HepG2 (cell line): ENCODE data around the gene IL1RAPL1. TPM values are rescaled to one million over a fixed set of nuclear protein-coding genes. Genes with fewer than 3 reads are reported as not detected.
"Not testable (repeated sequence)": the region's sequence is repeated elsewhere in the genome, so short reads cannot be mapped to it uniquely, and the experiment has no call there.

Experiments used
- ATAC-seq: fragments of 200-7000 bp; cut with Tn5 transposase; 3 replicates; pipeline ENCODE4 v1.9.1; 2020; ENCODE audit warnings: mild to moderate bottlenecking, moderate library complexity
- BruUV-seq: library from RNA; stranded (reverse); fragments of 400-500 nt; replicated peaks from 2 replicates; lab custom pipeline; 2021; lab: Mats Ljungman, UMichigan
- CTCF ChIA-PET: fragments of 300-600 bp; formaldehyde crosslinking; extraction: SDS; loops from one replicate; lab custom pipeline; 2021; ENCODE audit warnings: low total read pairs, inconsistent platforms, low intra/inter-chr PET ratio; lab: Yijun Ruan, JAX
- POLR2A ChIA-PET: fragments of 350-600 bp; sonication (Branson Sonifier 250); formaldehyde crosslinking; loops from one replicate; lab custom pipeline; 2020; ENCODE audit warnings: antibody characterized with exemption, inconsistent platforms; lab: Yijun Ruan, JAX
- DNase-seq: peaks from one replicate; pipeline ENCODE4 v3.0.0-alpha.2; 2015; ENCODE audit warnings: low spot score
- FAIRE-seq: peaks from 3 replicates; lab custom pipeline; 2011; peaks lifted over from hg19 to GRCh38; lab: Jason Lieb, UNC
- H2AFZ ChIP-seq: one replicate; pipeline ENCODE4 v1.6.1; 2011; ENCODE audit warnings: low read length, inconsistent platforms
- H3K27ac ChIP-seq: fragments of 300-600 bp; 3 replicates; pipeline ENCODE4 v1.8.0; 2011; ENCODE audit warnings: mixed run types, mild to moderate bottlenecking, mixed read lengths, low read length, inconsistent platforms; ENCODE audit not compliant: insufficient read depth; ENCODE audit errors: extremely low read length
- H3K27me3 ChIP-seq, 2 experiments: fragments of 200-600 bp in 1 of 2; 2 replicates in 1 of 2; 3 replicates in 1 of 2; pipeline versions ENCODE4 v1.6.0 to v1.8.0; 2011; ENCODE audit warnings: low read length in 2 of 2, mild to moderate bottlenecking in 2 of 2, moderate library complexity in 2 of 2, inconsistent platforms in 1 of 2; ENCODE audit not compliant: insufficient read depth in 2 of 2, control insufficient read depth in 1 of 2
- H3K36me3 ChIP-seq, 2 experiments: fragments of 200-600 bp in 1 of 2; replicated peaks in 1 of 2; 2 replicates in 1 of 2; 3 replicates in 1 of 2; pipeline versions ENCODE4 v1.5.1 to v1.8.0; 2011; ENCODE audit warnings: low read length in 2 of 2, inconsistent platforms in 1 of 2; ENCODE audit not compliant: insufficient read depth in 2 of 2, control insufficient read depth in 1 of 2
- H3K4me1 ChIP-seq: 2 replicates; pipeline ENCODE4 v1.5.1; 2012; ENCODE audit warnings: low read length, inconsistent platforms; ENCODE audit not compliant: insufficient read depth
- H3K4me2 ChIP-seq: 2 replicates; pipeline ENCODE4 v1.6.0; 2011; ENCODE audit warnings: low read depth, low read length, inconsistent platforms
- H3K4me3 ChIP-seq, 3 experiments: fragments of 200-600 bp in 1 of 3; sonication (generic), shearing (Covaris generic) in 1 of 3; replicated peaks in 1 of 3; 2 replicates each; pipeline ENCODE4 v1.5.1; 2011 to 2016; ENCODE audit warnings: low read length in 3 of 3, inconsistent platforms in 2 of 3, low read depth in 2 of 3, mild to moderate bottlenecking in 2 of 3, control low read depth in 1 of 3, mixed read lengths in 1 of 3; ENCODE audit not compliant: insufficient read depth in 1 of 3
- H3K79me2 ChIP-seq: one replicate; pipeline ENCODE4 v1.6.1; 2011; ENCODE audit warnings: low read length, inconsistent platforms; ENCODE audit not compliant: insufficient read depth
- H3K9ac ChIP-seq: 2 replicates; pipeline ENCODE4 v1.6.0; 2011; ENCODE audit warnings: mild to moderate bottlenecking, low read depth, low read length, inconsistent platforms; ENCODE audit not compliant: insufficient read depth
- H3K9me3 ChIP-seq: 2 replicates; pipeline ENCODE4 v1.5.1; 2012; ENCODE audit warnings: mild to moderate bottlenecking, low read length
- H4K20me1 ChIP-seq: 2 replicates; pipeline ENCODE4 v1.6.0; 2011; ENCODE audit warnings: inconsistent platforms, mild to moderate bottlenecking, low read length, moderate library complexity; ENCODE audit not compliant: insufficient read depth
- ATRX ChIP-seq: sonication (generic); formaldehyde crosslinking; IDR thresholded peaks from 2 replicates; pipeline ENCODE4 v1.4.0; 2020; ENCODE audit warnings: missing genetic modification reagents, borderline replicate concordance
- DPF2 ChIP-seq: sonication (generic); formaldehyde crosslinking; IDR thresholded peaks from 2 replicates; pipeline ENCODE4 v1.4.0; 2020; ENCODE audit warnings: mild to moderate bottlenecking, low read depth, missing genetic modification reagents, borderline replicate concordance
- JUND ChIP-seq: sonication (generic); formaldehyde crosslinking; IDR thresholded peaks from 2 replicates; pipeline ENCODE4 v1.8.0; 2022; ENCODE audit warnings: mild to moderate bottlenecking, missing genetic modification reagents
- NCOR1 ChIP-seq: fragments of 200-600 bp; sonication (generic); IDR thresholded peaks from 2 replicates; pipeline ENCODE4 v1.7.0; 2017; ENCODE audit warnings: antibody characterized with exemption, low read length, borderline replicate concordance
- RFX1 ChIP-seq: fragments of 450-650 bp; IDR thresholded peaks from 2 replicates; pipeline ENCODE4 v1.6.1; 2017
- TCF7 ChIP-seq: sonication (generic); IDR thresholded peaks from 2 replicates; pipeline ENCODE4 v1.6.1; 2016; ENCODE audit warnings: antibody characterized with exemption, low read depth
- TMF1 ChIP-seq: sonication (generic); formaldehyde crosslinking; IDR thresholded peaks from 2 replicates; pipeline ENCODE4 v1.8.1; 2022; ENCODE audit warnings: low read depth, missing genetic modification reagents
- ZIK1 ChIP-seq: sonication (generic); formaldehyde crosslinking; IDR thresholded peaks from 2 replicates; pipeline ENCODE4 v1.5.0; 2020; ENCODE audit warnings: mild to moderate bottlenecking, low read depth, missing genetic modification reagents, borderline replicate concordance
- ZMYM3 ChIP-seq: sonication (generic); formaldehyde crosslinking; IDR thresholded peaks from 2 replicates; pipeline ENCODE4 v1.5.1; 2020; ENCODE audit warnings: mild to moderate bottlenecking, missing genetic modification reagents
- ZNF17 ChIP-seq: sonication (generic); formaldehyde crosslinking; IDR thresholded peaks from 2 replicates; pipeline ENCODE4 v1.5.0; 2020; ENCODE audit warnings: mild to moderate bottlenecking, missing genetic modification reagents
- ZNF3 ChIP-seq: IDR thresholded peaks from 2 replicates; pipeline ENCODE4 v1.7.0; 2017; ENCODE audit warnings: inconsistent platforms
- ZNF678 ChIP-seq: sonication (generic); formaldehyde crosslinking; IDR thresholded peaks from 2 replicates; pipeline ENCODE4 v1.4.0; 2020; ENCODE audit warnings: mild to moderate bottlenecking, missing genetic modification reagents
- WGBS: methylation state at CpG from one replicate; pipeline ENCODE4 v1.1.6; 2017; ENCODE audit warnings: low lambda C conversion rate; 5-methylcytosine and 5-hydroxymethylcytosine counted together
- in situ Hi-C: cut with HindIII; loops from 2 replicates; pipeline ENCODE4 v1.10.0; 2017; ENCODE audit warnings: low pct_unique_long_range_greater_than_20kb; ENCODE audit not compliant: extremely low pct_ligation_motif_present
- intact Hi-C: fragments of 100-400 bp; cut with micrococcal nuclease; formaldehyde crosslinking; loops from one replicate; pipeline ENCODE4 v1.10.0; 2022; ENCODE audit not compliant: unreplicated experiment
- polyA plus RNA-seq, 8 experiments: library from polyadenylated mRNA; depleted of rRNA in 3 of 8; stranded (reverse) in 7 of 8; unstranded in 1 of 8; fragments of >200 nt; fragmentation: Illumina TruSeq in 4 of 8; extraction: Trizol in 4 of 8; gene quantifications; 2 replicates each; pipeline versions ENCODE4 v1.2.1 to v1.2.3, GENCODE V29; 2011 to 2016; ENCODE audit warnings: low read depth in 4 of 8, missing spikeins in 1 of 8, mixed read lengths in 1 of 8; ENCODE audit not compliant: insufficient read depth in 1 of 8
- total RNA-seq, 5 experiments: library from RNA; depleted of rRNA; stranded (reverse); fragments of >200 nt; fragmentation: Illumina TruSeq; extraction: Trizol; gene quantifications; 2 replicates each; pipeline ENCODE4 v1.2.3, GENCODE V29; 2016; ENCODE audit warnings: low read depth in 1 of 5
- TF ChIP-seq, protein P1 (sequence below): sonication (generic); formaldehyde crosslinking; IDR thresholded peaks from 2 replicates; pipeline ENCODE4 v1.4.0; 2020; ENCODE audit warnings: missing genetic modification reagents

Gene IL1RAPL1
- total and polyA plus RNA-seq, 2 of the 13 experiments (the other 11 are each of a cell fraction or from before 2014, with no cell fraction given), result 0.04 TPM; not detected in 1

DNA sequence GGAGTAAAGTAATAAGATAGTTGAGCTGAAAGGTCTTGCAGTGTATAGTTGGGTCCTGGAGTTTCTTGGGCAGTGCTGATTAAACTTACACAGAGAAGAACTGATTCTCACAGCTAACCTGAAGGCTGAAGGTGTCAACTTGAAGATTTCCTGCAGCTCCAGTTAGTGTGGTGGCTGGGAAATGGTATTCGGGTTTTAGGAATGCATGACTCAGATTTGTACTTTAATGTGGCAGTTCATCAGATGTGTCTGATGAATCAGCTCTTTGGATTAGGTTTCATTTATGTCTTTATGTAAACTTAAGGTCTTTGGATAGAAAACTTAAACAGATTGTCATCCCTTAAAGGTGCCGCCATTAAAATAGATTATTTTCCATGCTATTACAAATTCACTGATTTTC lies 200.0 kb downstream of the IL1RAPL1 start:
- H3K9ac ChIP-seq, result no peak overlapping the region
- WGBS, result 0% methylated on average over 2 of the region's 2 CpGs
- H2AFZ ChIP-seq, result no peak overlapping the region
- DNase-seq (no peak), ATAC-seq (no peak)
- in situ Hi-C loops, result no loop called here
- POLR2A ChIA-PET, result no interaction called here
- H3K4me3 ChIP-seq, result no peak overlapping the region
- H3K9me3 ChIP-seq, result no peaks in the 10 kb centered on the region
- no peak overlapping the region for H3K27ac ChIP-seq
- no peak overlapping the region for H3K4me2 ChIP-seq
- no peak for TF ChIP-seq ZNF678
- TF ChIP-seq, all 625 proteins: peak for 0
- Histone ChIP-seq H3K4me1 (no peaks in the 10 kb centered on the region), H3K79me2 (no peaks in the 10 kb centered on the region), H4K20me1 (no peaks in the 10 kb centered on the region), H3K36me3 (no peaks in the 10 kb centered on the region), H3K27me3 (no peaks in the 10 kb centered on the region)
- FAIRE-seq, result no peak
- CTCF ChIA-PET, result no interaction called here
- BruUV-seq, result no TSS peak
- intact Hi-C loops, result no loop called here

DNA sequence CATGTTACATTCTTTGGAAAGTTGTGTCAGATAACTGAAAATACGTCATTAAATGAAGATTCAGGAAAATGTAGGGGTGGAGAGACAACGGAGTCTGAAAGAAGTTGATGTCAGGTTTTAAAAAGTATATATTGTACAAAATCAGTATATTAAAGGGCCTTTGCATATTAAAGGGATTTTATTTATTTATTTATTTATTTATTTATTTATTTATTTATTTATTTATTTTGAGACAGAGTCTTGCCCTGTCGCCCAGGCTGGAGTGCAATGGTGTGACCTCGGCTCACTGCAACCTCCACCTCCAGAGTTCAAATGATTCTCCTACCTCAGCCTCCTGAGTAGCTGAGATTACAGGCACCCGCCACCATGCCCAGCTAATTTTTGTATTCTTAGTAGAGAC lies 213.4 kb downstream of the IL1RAPL1 start:
- H3K4me2 ChIP-seq, H3K79me2 ChIP-seq, H2AFZ ChIP-seq, H3K27ac ChIP-seq, H4K20me1 ChIP-seq, H3K9ac ChIP-seq, H3K4me1 ChIP-seq, BruUV-seq, POLR2A ChIA-PET, H3K27me3 ChIP-seq, H3K4me3 ChIP-seq, DNase-seq, H3K36me3 ChIP-seq, H3K9me3 ChIP-seq, in situ Hi-C loops, CTCF ChIA-PET, intact Hi-C loops, FAIRE-seq, ATAC-seq: not testable (repeated sequence)
- WGBS, result 24% methylated on average over 5 of the region's 5 CpGs

DNA sequence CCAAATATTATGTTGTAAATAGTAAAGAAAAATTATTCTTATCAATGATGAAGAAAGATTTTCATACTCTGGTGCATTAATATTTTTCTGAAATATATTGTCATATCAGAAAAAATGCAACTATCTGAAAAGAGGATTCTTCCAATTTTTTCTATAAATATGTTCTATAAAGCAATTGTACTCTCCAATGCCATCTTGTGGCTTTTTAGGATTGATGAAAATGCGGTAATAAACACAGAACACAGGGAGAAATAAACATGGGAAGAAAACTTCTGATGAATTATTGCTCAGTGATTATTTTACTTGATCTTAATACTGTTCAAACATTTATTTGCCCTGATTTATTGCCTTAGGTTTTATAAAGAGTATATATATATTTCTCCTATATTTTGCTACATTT lies 215.4 kb downstream of the IL1RAPL1 start:
- WGBS, result 0% methylated on average over 1 of the region's 1 CpG
- no peak for FAIRE-seq
- BruUV-seq, result no TSS peak
- TF ChIP-seq TCF7, result no peak
- no peak for TF ChIP-seq ZNF3 (CRISPR knock-in tag)
- no peak for TF ChIP-seq DPF2
- no peak for TF ChIP-seq NCOR1
- no peak for TF ChIP-seq ZIK1 (CRISPR knock-in tag)
- TF ChIP-seq ZNF17 (CRISPR knock-in tag), result no peak
- no peak for TF ChIP-seq ATRX (CRISPR knock-in tag)
- TF ChIP-seq, protein P1, sequence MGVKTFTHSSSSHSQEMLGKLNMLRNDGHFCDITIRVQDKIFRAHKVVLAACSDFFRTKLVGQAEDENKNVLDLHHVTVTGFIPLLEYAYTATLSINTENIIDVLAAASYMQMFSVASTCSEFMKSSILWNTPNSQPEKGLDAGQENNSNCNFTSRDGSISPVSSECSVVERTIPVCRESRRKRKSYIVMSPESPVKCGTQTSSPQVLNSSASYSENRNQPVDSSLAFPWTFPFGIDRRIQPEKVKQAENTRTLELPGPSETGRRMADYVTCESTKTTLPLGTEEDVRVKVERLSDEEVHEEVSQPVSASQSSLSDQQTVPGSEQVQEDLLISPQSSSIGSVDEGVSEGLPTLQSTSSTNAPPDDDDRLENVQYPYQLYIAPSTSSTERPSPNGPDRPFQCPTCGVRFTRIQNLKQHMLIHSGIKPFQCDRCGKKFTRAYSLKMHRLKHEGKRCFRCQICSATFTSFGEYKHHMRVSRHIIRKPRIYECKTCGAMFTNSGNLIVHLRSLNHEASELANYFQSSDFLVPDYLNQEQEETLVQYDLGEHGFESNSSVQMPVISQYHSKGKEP, result no peak
- TF ChIP-seq JUND, result no peak
- no peak for TF ChIP-seq ZMYM3
- TF ChIP-seq RFX1, result no peak
- TF ChIP-seq TMF1 (CRISPR knock-in tag), result no peak

More for the DNA sequence above, 215.4 kb downstream of the IL1RAPL1 start:
- Histone ChIP-seq H3K27me3 (no peaks in the 10 kb centered on the region; a peak in 1 of 5 replicates), H3K36me3 (no peaks in the 10 kb centered on the region), H3K79me2 (no peaks in the 10 kb centered on the region), H3K4me1 (no peaks in the 10 kb centered on the region), H4K20me1 (no peaks in the 10 kb centered on the region), H3K4me3 (no peak overlapping the region), H2AFZ (no peak overlapping the region), H3K4me2 (no peak overlapping the region), H3K9ac (no peak overlapping the region), H3K27ac (no peak overlapping the region), H3K9me3 (no peaks in the 10 kb centered on the region)
- CTCF ChIA-PET, result no interaction called here
- intact Hi-C loops, result no loop called here
- POLR2A ChIA-PET, result no interaction called here
- ATAC-seq (no peak), DNase-seq (no peak)
- in situ Hi-C loops, result no loop called here
